Measurements from ENCODE around the gene MYCBPAP. TPM values are rescaled to one million over a fixed set of nuclear protein-coding genes. Genes with fewer than 3 reads are reported as not detected.

The MYCBPAP gene, protein sequence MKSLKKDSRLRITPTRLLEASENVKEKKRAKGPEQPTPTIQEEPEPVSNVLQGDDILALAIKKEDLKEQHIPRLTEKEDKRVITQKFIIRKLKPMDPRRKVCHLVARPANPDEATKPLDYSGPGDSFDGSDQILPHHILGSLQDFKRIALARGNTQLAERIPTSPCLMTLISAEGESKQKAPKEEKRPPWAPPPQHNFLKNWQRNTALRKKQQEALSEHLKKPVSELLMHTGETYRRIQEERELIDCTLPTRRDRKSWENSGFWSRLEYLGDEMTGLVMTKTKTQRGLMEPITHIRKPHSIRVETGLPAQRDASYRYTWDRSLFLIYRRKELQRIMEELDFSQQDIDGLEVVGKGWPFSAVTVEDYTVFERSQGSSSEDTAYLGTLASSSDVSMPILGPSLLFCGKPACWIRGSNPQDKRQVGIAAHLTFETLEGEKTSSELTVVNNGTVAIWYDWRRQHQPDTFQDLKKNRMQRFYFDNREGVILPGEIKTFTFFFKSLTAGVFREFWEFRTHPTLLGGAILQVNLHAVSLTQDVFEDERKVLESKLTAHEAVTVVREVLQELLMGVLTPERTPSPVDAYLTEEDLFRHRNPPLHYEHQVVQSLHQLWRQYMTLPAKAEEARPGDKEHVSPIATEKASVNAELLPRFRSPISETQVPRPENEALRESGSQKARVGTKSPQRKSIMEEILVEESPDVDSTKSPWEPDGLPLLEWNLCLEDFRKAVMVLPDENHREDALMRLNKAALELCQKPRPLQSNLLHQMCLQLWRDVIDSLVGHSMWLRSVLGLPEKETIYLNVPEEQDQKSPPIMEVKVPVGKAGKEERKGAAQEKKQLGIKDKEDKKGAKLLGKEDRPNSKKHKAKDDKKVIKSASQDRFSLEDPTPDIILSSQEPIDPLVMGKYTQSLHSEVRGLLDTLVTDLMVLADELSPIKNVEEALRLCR
- total RNA-seq = 4.6 TPM

DNA sequence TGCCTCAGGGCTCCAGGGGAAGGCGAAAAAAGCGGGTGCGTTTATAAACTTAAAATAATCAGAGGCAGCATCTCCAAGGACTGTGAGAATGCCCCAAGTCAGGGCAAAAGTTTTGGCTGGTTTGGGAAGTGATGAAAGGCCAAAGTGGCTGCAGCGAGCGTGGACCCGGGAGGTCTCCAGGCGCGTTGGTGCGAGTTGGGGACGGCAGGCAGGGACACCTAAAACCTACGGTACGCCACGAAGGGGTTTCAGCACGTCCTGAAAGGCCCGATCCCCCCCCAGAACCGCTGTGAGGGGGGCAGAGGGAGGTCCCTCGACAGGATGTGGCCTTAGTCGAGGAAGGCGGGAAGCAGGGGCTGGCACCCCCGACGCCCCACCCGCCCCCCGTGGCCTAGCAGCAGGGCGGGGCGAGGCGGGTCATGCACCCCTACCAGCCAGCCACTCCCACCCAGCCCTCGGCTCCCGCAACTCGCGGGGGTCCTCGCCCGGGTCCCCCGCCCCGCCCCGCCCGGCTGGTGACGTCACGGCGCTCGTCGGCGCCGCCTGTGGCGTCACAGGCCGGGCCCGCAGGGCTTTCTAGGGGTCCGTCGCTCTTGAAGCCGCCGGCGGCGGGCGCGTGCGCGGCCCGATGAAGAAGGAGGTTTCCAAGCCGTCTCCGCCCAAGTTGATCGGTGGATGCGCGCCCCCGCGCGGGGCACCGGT lies at the start of gene MYCBPAP:
Gene MYCBPAP (plus strand): TSS at position 569 of the 702 bp plus-strand sequence. CDS start 236 bp downstream, outside the sequence.
- DNase-seq (ENCODE audit: low spot score) = peak; percentile 83

DNA sequence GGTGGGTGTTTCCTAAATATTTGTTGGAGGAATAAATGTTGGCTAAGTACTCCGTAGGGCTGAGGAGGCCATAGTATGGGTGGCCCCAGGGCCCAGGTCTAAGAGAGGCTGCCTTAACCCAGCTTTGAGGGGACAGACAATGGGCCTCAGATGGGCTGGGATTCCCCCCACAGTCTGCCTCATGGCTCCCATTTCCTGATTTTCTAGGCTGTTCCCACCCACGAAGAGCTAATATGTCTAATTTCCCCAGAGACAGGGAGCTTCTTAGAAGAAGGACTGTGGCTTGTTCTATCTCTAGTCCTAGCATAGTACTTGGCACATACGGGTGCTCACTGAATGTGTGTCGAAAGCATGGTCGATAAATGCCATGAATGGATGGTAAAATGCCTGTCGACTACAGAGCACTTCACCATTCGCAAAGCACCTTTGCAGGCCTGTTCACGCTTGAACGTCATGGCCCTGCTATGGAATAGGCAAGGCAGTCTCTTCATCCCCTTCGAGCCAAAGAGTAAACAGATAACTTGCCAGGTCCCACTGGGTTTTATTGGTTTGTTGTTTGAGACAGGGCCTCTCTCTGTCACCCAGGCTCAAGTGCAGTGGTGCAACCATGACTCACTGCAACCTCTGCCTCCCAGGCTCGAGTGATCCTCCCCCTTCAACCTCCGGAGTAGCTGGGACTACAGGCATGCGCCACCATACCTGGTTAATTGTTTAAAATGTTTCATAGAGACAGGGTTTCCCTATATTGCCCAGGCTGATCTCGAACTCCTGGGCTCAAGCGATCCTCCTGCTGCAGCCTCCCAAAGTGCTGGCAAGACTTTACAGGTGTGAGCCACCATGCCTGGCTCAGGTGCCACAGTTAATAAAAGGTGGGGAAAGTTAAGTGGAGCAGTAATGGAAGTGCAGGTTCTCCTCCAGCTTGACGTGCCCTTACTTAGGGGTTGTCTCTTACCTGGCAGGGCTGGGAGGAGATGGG lies 49.2 kb upstream of the MYCBPAP start:
- DNase-seq (ENCODE audit: low spot score) = no peak

DNA sequence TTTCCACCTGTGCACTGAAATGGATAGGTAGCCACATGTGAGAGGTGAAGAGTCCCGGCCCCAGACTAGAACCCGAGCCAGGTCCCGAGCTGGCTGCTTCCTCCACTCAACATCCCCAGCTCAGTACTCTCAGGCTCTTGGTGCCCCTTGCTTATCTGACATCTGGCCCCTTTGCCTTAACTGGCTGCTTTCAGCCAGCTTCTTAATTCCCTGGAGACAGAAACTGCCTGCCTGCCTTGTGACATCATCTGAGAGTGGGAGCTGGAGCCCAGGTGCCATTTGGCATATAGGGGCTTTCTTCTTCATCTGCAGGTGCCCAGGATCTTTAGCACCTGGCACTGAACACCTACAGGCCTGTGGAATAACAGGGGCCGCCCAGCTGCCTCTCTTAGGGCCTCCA lies 48.5 kb upstream of the MYCBPAP start:
- no peak for DNase-seq (ENCODE audit: low spot score)

DNA sequence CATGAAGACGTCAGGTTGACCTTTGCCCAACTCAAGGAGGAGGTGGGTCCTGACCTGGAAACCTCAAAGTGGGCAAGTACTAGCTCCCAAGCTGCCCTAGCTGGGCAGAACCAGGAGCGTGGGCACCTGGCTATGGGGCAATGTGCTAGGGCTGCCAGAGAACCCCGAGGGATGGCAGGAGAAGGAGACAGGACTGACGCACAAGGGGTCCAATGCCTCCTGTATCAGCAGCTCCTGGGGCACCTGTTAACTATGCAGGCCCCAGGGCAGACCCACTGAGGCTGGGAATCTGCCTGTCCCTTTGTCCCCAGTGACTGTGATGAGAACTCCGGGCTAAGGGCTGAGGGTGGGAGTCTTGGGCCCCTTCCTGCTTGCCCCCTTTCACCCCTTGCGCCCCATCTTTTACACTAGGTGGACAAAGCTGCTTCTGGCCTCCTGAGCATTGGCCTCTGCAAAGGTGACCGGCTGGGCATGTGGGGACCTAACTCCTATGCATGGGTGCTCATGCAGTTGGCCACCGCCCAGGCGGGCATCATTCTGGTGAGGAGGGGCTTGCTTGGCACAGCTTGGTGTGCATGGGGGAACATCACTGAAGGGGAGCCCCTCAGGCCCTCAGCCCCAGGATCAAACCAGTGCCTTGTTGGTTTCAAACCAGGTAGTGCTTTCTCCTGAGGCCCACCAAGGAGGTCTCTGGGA lies 47.3 kb upstream of the MYCBPAP start:
- no peak for DNase-seq (ENCODE audit: low spot score)

- no peak for DNase-seq (ENCODE audit: low spot score)
Measured at GRCh38 chr17:50461550-50462132, 46.6 kb upstream of the MYCBPAP start.

DNA sequence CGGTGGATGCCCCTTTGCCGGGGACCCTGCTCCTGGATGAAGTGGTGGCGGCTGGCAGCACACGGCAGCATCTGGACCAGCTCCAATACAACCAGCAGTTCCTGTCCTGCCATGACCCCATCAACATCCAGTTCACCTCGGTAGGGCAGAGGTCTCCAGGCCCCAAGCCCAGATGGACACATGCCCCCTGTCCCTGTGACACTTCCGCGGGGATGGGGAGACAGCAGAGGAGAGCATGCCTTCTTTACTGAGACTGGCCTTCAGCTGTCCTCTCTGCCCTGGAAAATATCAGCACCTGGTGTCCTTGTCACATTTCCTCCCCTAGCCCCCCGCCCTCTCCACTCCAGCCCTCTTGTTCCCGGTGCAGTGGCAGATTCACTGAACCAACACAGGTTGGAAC lies 45.8 kb upstream of the MYCBPAP start:
- no peak for DNase-seq (ENCODE audit: low spot score)

DNA sequence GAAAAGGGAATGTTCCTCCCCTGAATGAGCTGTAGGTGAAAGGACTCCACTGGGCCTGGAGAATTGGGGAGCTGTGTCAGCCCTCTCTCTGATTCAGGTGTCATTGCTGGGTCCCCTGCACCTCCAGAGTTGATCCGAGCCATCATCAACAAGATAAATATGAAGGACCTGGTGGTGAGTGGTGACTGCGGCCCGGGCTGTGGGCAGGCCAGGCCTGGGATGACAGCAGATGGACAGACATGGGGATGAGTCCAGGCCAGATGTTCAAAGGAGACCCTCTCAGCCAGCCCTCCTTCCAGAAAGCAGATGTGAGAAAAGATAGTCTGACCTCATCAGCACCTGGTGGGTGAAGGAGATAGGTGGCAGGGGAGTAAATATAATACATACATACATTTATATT lies 44.1 kb upstream of the MYCBPAP start:
- no peak for DNase-seq (ENCODE audit: low spot score)

DNA sequence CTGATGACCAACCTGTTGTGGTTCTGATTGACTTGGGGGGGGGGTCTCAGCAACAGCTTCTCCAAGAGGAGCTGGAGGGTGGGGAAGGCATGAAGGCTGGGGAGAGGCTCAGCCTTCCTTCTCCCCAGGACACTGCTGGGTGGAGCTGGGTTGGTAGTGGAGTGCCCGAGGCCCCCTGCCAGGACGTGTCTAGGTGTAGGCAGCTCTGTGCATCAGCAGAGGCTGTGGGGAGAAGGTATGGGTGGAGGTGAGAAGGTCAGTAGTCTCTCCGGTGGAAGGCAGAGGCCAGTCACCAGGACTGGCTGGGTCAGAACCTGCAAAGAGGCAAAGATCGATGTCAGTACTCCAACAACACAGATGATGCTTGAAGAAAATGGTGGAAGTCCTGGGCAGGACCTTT lies 43.5 kb upstream of the MYCBPAP start:
- DNase-seq (ENCODE audit: low spot score) = no peak

DNA sequence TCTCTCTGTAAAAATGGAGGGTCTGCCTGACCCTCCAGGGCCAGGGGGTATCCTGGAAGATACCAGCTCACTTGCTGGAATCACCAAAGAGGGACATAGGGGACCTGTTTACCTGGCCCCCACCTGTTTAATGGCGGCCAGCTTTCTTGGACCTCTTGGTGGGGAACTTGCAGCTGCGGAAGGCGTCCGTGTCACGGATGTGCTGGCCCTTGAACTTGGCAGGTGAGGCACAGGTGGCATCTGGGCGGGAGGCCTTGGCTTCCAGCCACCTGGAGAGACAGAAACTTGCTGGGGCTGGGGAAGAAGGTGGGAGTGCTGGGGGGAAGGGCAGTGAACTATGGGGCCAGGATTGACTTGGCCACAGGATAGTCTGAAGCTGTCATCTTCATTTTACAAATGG lies 43.1 kb upstream of the MYCBPAP start:
- no peak for DNase-seq (ENCODE audit: low spot score)

DNA sequence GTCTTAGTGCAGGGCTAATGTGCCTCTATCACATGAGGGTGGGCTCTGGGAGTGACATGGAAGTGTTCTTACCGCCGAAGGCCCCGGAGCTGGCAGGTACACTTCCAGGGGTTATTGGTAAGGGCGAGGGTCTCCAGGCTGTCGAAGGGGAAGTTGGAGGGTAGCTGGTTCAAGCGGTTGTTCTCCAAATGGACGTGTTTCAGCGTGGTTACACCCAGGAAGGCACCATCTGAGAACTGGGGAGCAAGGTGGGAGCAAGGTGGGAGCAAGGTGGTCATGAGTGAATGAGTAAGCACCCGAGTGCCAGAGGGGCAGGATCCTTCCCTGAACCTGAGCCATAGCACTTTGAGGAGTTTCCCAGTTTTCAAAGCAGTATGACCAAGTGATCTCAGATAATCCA lies 42.6 kb upstream of the MYCBPAP start:
- no peak for DNase-seq (ENCODE audit: low spot score)

- DNase-seq (ENCODE audit: low spot score) = peak; percentile 60
Measured at GRCh38 chr17:50466371-50467113, 41.7 kb upstream of the MYCBPAP start.

- DNase-seq (ENCODE audit: low spot score) = no peak
Measured at GRCh38 chr17:50467114-50467854, 41.0 kb upstream of the MYCBPAP start.

GRCh38 chr17:50467855-50468303 lies 40.4 kb upstream of the MYCBPAP start:
- DNase-seq (ENCODE audit: low spot score) = no peak

DNA sequence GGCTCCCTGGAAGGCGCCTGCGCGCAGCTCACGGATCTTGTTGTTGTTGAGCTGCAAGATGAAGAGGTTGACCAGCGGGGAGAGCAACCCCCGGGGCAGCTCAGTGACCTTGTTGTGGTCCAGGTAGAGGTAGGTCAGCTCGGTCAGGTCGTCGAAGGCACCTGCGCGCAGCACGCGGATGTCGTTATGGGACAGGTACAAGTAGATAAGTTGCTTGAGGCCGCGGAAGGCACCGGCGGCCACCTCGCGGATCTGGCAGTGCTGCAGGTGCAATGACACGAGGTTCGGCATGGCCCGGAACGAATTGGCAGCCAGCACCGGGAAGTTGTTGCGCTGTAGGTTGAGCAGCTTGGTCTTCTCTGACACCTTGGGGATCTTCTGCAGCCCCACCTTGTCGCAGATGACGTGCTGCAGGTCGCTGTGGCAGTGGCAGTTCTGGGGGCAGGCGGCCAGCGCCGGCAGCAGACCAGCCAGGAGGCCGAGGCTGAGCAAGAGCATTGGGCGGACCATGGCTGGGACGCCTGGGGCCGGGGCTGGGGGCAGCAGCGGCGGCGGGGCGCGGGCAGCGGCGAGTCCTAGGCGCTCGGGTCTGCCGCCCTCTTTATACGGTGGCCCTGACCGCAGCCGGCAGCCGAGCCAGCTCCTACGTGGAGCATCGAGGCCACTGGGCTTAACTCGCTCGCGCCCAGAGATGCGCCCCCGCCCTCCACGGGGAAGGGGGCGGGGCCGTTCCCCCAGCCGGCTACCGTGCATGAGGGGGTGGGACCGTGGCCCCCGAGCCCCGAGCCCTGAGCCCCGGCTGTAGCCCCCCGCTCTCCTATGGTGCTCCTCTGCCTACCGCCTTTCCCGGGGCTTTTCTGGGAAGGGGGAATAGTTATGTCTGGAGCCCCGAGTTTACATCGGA lies 39.7 kb upstream of the MYCBPAP start, which contains the start of gene CHAD:
Gene CHAD (minus strand): TSS at position 577 of the 904 bp plus-strand sequence. CDS start 67 bp downstream, at position 510.
- peak; percentile 36 for DNase-seq (ENCODE audit: low spot score)

- DNase-seq (ENCODE audit: low spot score) = no peak
Measured at GRCh38 chr17:50469208-50469605, 39.0 kb upstream of the MYCBPAP start.

- DNase-seq (ENCODE audit: low spot score) = no peak
Measured at GRCh38 chr17:50469671-50470305, 38.5 kb upstream of the MYCBPAP start.

- DNase-seq (ENCODE audit: low spot score) = no peak
Measured at GRCh38 chr17:50470426-50470825, 37.8 kb upstream of the MYCBPAP start.

Measured in mucosa of gallbladder (tissue), 1 donor.